ENCODE measurements around the gene BICD2.

Gene BICD2

GRCh38 chr9:92726348-92726747 is 38.3 kb downstream of the BICD2 start:
- no peak for DNase-seq

- no peak for DNase-seq
These were observed 38.9 kb downstream of the BICD2 start for GRCh38 chr9:92725766-92726165.

DNA sequence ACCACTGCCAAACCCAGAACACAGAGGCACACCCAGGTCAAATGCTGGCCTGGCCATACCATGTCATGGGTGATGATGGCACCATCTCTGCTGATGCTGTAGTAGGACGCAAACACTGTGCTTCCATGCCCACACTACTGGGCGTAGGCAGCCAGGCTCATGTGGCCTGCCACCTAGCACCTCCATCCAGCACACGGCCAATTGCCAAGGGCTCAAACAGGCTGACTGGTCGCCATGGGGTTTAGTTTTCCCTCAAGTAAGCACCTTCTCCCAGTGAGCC is 39.4 kb downstream of the BICD2 start:
- no peak for DNase-seq

GRCh38 chr9:92724528-92725265 is 39.9 kb downstream of the BICD2 start:
- no peak for DNase-seq

DNA sequence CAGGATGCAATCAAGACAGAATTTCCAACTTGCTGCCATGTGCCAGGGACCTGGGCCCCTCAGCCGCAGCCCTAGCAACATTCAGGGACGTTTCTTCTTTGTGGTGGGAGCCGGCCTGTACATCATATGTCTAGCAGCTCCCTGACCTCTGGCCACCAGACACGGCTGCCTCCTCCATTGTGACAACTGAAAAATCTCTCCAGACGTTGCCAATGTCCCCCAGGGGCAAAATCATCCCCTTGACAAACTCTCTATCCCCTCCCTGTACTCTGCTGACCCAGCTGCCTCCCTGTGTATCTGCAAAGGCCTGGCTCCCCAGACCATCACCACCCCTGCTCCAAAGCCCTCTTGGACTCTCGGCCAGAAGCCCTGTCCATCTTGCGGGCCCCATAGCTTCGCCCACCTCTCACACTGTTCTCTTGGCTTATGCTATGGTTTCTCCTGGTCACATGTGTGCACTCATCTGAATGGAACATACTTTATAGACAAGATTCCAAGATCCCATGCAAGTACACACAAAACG is 40.8 kb downstream of the BICD2 start:
- DNase-seq, result no peak

DNA sequence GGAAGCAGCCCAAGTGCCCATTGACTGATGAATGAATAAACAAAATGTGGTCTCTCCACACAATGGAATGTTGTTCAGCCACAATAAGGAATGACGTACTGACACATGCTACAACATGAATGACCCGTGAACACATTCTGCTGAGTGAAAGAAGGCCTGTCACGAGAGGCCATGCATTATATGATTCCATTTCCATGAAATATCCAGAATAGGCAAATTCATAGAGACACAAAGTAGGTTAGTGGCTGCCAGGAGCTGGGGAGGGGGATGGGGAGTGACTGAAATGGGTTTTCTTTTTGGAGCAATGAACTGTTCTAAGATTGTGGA is 41.4 kb downstream of the BICD2 start:
- DNase-seq, result no peak

GRCh38 chr9:92722386-92723298 is 42.0 kb downstream of the BICD2 start:
- DNase-seq, result no peak

- no peak for DNase-seq
These were observed 43.1 kb downstream of the BICD2 start for GRCh38 chr9:92721548-92721947.

DNA sequence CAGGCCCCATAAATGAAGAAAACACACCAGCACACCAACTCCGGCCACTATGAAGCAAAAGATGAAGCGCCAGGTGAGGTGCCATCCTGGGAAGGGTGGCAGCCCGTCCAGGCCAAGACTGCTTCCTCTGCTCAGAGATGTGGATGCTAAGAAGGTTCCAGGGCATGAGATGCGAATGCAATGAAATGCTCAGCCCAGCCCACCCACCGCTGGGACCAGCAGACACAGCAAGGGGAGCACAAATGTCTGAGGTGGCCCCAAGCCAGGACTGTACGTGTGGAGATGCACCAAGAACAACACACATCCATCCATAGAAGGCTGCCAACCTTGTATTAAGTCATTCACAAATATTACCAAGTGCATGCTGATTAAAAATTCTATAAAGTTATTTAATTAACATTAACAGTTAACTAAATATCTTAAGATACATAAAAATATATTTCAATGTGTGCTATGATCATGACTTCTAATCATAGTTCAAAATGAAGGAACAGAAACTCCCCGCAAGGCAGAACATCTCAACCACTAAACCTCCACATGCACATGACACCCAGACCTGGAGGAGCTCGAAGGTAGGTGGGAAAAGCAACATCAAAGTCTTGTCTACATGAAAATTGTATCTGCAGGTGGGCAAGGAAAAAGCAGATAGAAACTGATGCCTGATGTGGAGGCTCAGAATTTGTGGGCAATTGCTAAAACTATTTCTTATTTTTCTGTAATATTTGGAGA is 43.7 kb downstream of the BICD2 start:
- DNase-seq, result no peak

GRCh38 chr9:92720209-92720765 is 44.3 kb downstream of the BICD2 start:
- DNase-seq, result no peak

GRCh38 chr9:92719028-92719647 is 45.5 kb downstream of the BICD2 start:
- no peak for DNase-seq

- DNase-seq, result no peak
These were observed 46.3 kb downstream of the BICD2 start for GRCh38 chr9:92718086-92719001.

GRCh38 chr9:92717201-92718085 is 47.2 kb downstream of the BICD2 start:
- DNase-seq, result no peak

GRCh38 chr9:92716557-92716956 is 48.1 kb downstream of the BICD2 start:
- DNase-seq, result peak; percentile 22

- DNase-seq, result no peak
These were observed 49.0 kb downstream of the BICD2 start for GRCh38 chr9:92715488-92716231.

DNA sequence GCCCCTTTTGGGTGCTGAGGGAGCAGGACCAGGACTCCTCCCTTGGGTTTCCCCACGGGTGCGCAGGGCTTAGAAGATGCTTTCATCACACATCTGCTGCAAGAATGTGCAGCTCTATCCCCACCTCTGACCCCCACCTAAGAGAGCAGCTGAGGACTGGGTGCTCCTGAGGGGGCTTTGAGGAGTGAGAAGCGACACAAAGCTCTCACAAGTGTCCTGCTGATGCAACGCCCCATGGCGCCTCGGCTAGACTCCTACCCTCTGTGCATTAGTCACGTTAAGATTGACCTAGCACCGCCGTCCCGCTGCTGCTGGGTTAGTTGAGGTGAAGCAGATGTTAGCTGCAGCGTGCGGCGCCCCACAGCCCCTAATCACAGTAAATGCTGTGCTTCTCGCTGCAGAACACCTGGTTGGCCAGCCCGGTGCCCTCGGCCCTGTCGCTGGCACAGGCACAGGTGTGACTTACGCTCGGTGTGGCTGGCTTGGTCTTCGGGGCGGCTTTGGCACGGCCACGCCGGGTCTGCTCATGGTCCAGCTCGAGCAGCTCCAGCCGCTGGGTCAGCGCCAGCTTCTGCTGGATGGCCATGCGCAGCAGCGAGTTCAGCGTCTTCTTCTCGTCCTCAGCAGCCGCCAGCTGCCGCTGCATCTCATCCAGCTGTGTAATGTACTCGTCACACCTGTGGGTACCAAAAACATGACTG is 49.7 kb downstream of the BICD2 start:
- DNase-seq, result no peak

DNA sequence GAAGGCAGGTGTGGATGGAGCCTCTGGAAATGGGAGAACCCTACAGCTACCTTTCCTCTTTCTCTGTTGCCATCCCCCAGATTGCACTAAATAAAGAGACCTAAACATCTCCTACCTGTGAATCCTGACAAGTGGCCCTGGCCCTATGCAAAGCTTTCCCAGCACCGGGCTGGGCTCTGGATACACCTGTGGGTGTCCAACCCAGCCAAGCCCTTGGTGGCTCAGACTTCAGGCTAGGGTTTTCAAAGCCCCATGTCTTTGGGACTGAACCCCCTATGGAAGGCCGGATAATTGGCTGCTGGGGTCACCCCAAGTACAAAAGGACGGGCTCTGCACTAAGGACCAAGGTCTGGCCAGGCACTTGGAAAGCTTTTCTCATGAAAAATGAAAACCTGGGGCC is 50.6 kb downstream of the BICD2 start:
- DNase-seq, result no peak

GRCh38 chr9:92713528-92713927 is 51.1 kb downstream of the BICD2 start:
- DNase-seq, result no peak

DNA sequence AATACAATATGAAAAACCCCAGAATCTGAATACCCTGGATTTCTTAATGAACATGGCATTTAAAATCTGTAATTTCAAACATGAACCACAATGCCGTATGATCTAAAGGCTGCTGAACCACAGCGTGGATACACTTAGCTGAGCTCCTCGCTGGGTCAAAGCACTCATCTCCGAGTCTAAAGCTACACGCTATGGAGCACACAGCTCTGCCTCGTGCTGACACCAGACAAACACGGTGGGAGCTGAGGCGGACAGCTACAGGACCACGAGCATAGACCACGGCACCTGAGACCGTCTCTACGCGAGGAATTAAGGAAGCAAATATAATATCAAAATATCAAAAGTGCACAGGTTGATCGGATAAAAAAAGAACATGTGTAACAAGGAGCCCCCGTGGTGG is 51.9 kb downstream of the BICD2 start:
- DNase-seq, result no peak
